ENCODE data around the gene PEA15.

Gene PEA15

DNA sequence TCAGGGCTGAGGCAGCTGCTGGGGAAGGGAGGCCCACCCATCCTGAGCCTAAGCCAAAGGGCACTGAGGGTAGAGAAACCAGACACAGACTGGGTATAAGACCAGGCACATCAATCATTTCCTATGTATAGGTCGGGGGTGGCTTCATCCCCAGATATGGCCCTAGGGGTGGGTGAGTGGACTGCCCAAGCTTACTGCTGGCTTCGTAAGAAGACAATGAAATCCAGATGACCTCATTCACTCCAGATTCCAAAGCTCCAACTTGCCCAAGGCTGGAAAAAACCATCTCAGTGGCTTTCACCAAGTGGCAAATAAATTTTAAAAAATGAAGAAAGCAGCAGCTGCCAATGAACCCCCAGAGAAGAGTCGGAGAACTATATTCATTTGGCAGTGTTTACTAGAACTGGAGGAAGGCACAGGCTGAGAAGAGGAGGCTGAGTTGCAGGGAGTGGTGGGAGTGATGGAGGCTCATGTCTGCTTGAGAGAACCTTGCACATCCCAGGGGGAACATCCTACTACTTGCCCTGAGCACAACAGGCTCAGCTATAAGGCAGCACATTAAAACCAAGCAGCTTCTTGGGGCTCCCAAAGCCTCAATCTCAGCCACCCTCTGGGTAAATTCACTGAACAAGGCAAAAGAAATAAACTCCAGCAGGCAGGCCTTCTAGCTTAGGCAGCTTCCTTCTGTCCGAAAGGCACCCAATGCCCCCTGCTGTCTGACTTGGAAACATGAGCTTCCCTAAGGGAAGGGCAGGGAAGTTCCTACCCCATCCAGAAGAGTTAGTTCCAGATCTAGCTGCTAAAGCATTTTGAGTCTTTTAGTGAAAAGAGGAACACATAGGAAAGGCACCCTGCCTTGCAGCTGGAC lies 14.1 kb downstream of the PEA15 start:
- ChIA-PET POLR2A (interaction anchor here (1.0 kb wide), 1 partner anchor 66 kb away, joined by 3 read pairs; the partner anchor contains the start of gene PEX19), CTCF (interaction anchor here (0.7 to 3.1 kb wide), 19 partner anchors 8 to 119 kb away, joined by 3 to 15 read pairs (median 9); no protein-coding TSS in a partner anchor)
- no peak for DNase-seq (ENCODE audit: extremely low spot score)
- TF ChIP-seq, protein P1, sequence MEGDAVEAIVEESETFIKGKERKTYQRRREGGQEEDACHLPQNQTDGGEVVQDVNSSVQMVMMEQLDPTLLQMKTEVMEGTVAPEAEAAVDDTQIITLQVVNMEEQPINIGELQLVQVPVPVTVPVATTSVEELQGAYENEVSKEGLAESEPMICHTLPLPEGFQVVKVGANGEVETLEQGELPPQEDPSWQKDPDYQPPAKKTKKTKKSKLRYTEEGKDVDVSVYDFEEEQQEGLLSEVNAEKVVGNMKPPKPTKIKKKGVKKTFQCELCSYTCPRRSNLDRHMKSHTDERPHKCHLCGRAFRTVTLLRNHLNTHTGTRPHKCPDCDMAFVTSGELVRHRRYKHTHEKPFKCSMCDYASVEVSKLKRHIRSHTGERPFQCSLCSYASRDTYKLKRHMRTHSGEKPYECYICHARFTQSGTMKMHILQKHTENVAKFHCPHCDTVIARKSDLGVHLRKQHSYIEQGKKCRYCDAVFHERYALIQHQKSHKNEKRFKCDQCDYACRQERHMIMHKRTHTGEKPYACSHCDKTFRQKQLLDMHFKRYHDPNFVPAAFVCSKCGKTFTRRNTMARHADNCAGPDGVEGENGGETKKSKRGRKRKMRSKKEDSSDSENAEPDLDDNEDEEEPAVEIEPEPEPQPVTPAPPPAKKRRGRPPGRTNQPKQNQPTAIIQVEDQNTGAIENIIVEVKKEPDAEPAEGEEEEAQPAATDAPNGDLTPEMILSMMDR (IDR thresholded peaks at IDR 0.05; ENCODE audit: control extremely low read depth, extremely low read depth, low read depth, missing control alignments): no peak

DNA sequence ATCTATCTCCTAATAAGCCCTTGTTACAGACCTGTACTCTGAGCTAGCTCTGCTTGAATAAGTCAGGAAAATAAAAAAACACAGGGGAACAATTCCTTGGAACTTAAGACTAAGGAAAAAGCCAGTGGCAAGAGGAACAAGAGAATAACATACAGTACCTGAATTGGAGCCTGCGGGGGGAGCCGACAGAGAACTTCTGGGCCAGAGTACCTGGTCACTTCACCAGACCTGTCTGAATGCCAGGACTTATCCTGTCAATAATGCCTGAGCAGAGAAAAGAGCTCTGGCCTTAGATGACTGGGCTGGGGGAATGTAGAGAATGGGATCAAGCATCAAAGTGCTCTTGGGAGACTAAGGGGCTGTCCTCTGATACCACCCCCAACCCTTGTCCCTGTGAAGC lies 15.1 kb downstream of the PEA15 start:
- DNase-seq (ENCODE audit: extremely low spot score): no peak
- TF ChIP-seq, protein P1 (IDR thresholded peaks at IDR 0.05; ENCODE audit: control extremely low read depth, extremely low read depth, low read depth, missing control alignments): no peak
- ChIA-PET POLR2A (no interaction called here), CTCF (interaction anchor here (0.9 to 3.4 kb wide), 17 partner anchors 9 to 120 kb away, joined by 3 to 18 read pairs (median 9); no protein-coding TSS in a partner anchor)

DNA sequence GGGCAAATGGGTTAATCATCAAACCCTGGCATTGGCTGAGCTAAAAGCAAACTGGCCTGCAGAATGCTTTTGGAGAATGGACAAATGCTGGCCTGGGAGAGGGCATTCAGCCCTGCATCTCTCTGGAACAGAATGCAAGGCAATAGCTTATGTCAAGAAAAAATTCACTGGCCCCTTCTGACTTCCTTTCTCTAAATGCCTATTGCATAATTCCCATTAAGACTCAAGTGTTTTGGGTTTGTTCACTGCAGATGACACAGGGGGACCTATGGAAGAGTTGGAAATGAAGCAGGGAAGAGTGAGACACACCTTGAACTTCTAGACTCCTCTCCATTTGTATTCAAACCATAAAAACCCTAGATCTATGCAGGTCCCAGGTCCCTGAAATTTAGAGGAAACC lies 15.9 kb downstream of the PEA15 start:
- ChIA-PET POLR2A (no interaction called here), CTCF (interaction anchor here (1.1 to 3.4 kb wide), 11 partner anchors 10 to 142 kb away, joined by 3 to 18 read pairs (median 9); no protein-coding TSS in a partner anchor)
- TF ChIP-seq, protein P1 (IDR thresholded peaks at IDR 0.05; ENCODE audit: control extremely low read depth, extremely low read depth, low read depth, missing control alignments): no peak
- no peak for DNase-seq (ENCODE audit: extremely low spot score)

GRCh38 chr1:160222546-160222945 lies 17.4 kb downstream of the PEA15 start:
- CTCF ChIA-PET: interaction anchor here (0.7 to 3.4 kb wide), 4 partner anchors 9 to 29 kb away, joined by 3 to 18 read pairs (median 8); no protein-coding TSS in a partner anchor
- POLR2A ChIA-PET: no interaction called here
- TF ChIP-seq, protein P1 (IDR thresholded peaks at IDR 0.05; ENCODE audit: control extremely low read depth, extremely low read depth, low read depth, missing control alignments): no peak
- DNase-seq (ENCODE audit: extremely low spot score): no peak

- no peak for DNase-seq (ENCODE audit: extremely low spot score)
- POLR2A ChIA-PET: interaction anchor here (0.6 kb wide), 1 partner anchor 29 kb away, joined by 3 read pairs; no protein-coding TSS in a partner anchor
- TF ChIP-seq, protein P1 (IDR thresholded peaks at IDR 0.05; ENCODE audit: control extremely low read depth, extremely low read depth, low read depth, missing control alignments): no peak
- CTCF ChIA-PET: interaction anchor here (1.5 to 5.8 kb wide), 2 partner anchors 14 to 29 kb away, joined by 4 to 45 read pairs; no protein-coding TSS in a partner anchor
Measured at GRCh38 chr1:160224606-160225005, 19.4 kb downstream of the PEA15 start.

DNA sequence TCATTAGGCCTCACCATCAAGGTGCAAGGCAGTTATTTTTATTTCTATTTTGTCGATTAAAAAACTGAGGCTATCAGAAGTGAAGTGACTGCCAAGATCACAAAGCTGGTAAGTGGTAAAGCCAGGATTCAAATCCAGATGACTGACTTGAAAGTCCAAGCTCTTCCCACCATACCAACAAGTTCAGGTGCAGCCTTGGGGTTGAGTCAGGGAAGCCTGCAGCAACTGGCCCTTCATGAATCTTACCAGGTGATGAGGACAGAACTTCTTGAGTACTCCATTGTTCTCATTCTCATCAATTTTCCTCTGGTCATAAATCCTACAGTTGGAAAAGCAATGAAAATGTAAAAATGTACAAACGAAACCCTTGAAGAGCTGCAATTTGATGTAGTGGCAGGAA lies 20.2 kb downstream of the PEA15 start:
- ChIA-PET POLR2A (interaction anchor here (0.6 kb wide), 1 partner anchor 28 kb away, joined by 3 read pairs; no protein-coding TSS in a partner anchor), CTCF (interaction anchor here (1.0 to 5.8 kb wide), 6 partner anchors 13 to 116 kb away, joined by 3 to 45 read pairs (median 4); no protein-coding TSS in a partner anchor)
- DNase-seq (ENCODE audit: extremely low spot score): no peak
- TF ChIP-seq, protein P1 (IDR thresholded peaks at IDR 0.05; ENCODE audit: control extremely low read depth, extremely low read depth, low read depth, missing control alignments): no peak

All from GM10248 (cell line).